Mesenchymal stem cell (in vitro differentiated cells and primary cell): ENCODE measurements around the gene PGGT1B.

Experiments
- DNase-seq: peaks from one replicate; pipeline ENCODE4 v3.0.0-alpha.2; 2013
- H2AFZ ChIP-seq: one replicate; pipeline ENCODE4 v1.6.1; 2013; ENCODE audit warnings: low read depth, mild to moderate bottlenecking, control low read depth, inconsistent platforms, low read length, moderate library complexity
- H2AK5ac ChIP-seq: 2 replicates; pipeline ENCODE4 v1.6.1; 2013; ENCODE audit warnings: low read length, moderate library complexity, mild to moderate bottlenecking, inconsistent platforms; ENCODE audit not compliant: severe bottlenecking
- H2BK120ac ChIP-seq: one replicate; pipeline ENCODE4 v1.6.1; 2013; ENCODE audit warnings: low read depth, mild to moderate bottlenecking, inconsistent platforms, low read length, moderate library complexity
- H2BK12ac ChIP-seq, 2 experiments: one replicate each; pipeline ENCODE4 v1.6.1; 2013; ENCODE audit warnings: inconsistent platforms in 2 of 2, low read length in 2 of 2, mild to moderate bottlenecking in 2 of 2, moderate library complexity in 2 of 2, control low read depth in 1 of 2
- H2BK15ac ChIP-seq: one replicate; pipeline ENCODE4 v1.6.1; 2013; ENCODE audit warnings: mild to moderate bottlenecking, low read depth, inconsistent platforms; ENCODE audit not compliant: poor library complexity, severe bottlenecking
- H2BK5ac ChIP-seq: 2 replicates; pipeline ENCODE4 v1.6.1; 2013; ENCODE audit warnings: low read depth, mild to moderate bottlenecking, low read length, control low read depth, inconsistent platforms; ENCODE audit not compliant: poor library complexity, severe bottlenecking
- H3K14ac ChIP-seq, 2 experiments: one replicate each; pipeline ENCODE4 v1.6.1; 2013; ENCODE audit warnings: inconsistent platforms in 2 of 2, low read length in 2 of 2, control low read depth in 1 of 2, mild to moderate bottlenecking in 1 of 2, moderate library complexity in 1 of 2
- H3K18ac ChIP-seq, 2 experiments: one replicate each; pipeline ENCODE4 v1.6.1; 2013; ENCODE audit warnings: inconsistent platforms in 2 of 2, low read length in 2 of 2, control low read depth in 1 of 2, low read depth in 1 of 2, mild to moderate bottlenecking in 1 of 2
- H3K23ac ChIP-seq, 2 experiments: one replicate each; pipeline ENCODE4 v1.6.1; 2013; ENCODE audit warnings: inconsistent platforms in 2 of 2, low read length in 2 of 2, mild to moderate bottlenecking in 2 of 2, moderate library complexity in 2 of 2, control low read depth in 1 of 2
- H3K27ac ChIP-seq: 2 replicates; pipeline ENCODE4 v1.5.1; 2013; ENCODE audit warnings: mild to moderate bottlenecking, moderate library complexity, low read length, control low read depth, inconsistent platforms; ENCODE audit not compliant: poor library complexity, severe bottlenecking
- H3K27me3 ChIP-seq, 2 experiments: 2 replicates each; pipeline versions ENCODE4 v1.6.1 to v1.7.0; 2013; ENCODE audit warnings: low read length in 2 of 2, mild to moderate bottlenecking in 2 of 2, moderate library complexity in 2 of 2, control low read depth in 1 of 2, inconsistent platforms in 1 of 2; ENCODE audit not compliant: control insufficient read depth in 1 of 2, insufficient read depth in 1 of 2
- H3K36me3 ChIP-seq, 2 experiments: 2 replicates each; pipeline versions ENCODE4 v1.6.1 to v1.7.0; 2013; ENCODE audit warnings: low read length in 2 of 2, control low read depth in 1 of 2, inconsistent platforms in 1 of 2, low read depth in 1 of 2, mild to moderate bottlenecking in 1 of 2; ENCODE audit not compliant: insufficient read depth in 2 of 2, control insufficient read depth in 1 of 2
- H3K4ac ChIP-seq, 2 experiments: one replicate each; pipeline ENCODE4 v1.6.1; 2013; ENCODE audit warnings: inconsistent platforms in 2 of 2, low read length in 2 of 2, mild to moderate bottlenecking in 2 of 2, moderate library complexity in 2 of 2, control low read depth in 1 of 2, low read depth in 1 of 2
- H3K4me1 ChIP-seq: 2 replicates; pipeline ENCODE4 v1.6.1; 2013; ENCODE audit warnings: low read depth, low read length, control low read depth; ENCODE audit not compliant: control insufficient read depth, insufficient read depth
- H3K4me2 ChIP-seq: 2 replicates; pipeline ENCODE4 v1.6.1; 2013; ENCODE audit warnings: low read length, mild to moderate bottlenecking, inconsistent platforms; ENCODE audit not compliant: poor library complexity, severe bottlenecking
- H3K4me3 ChIP-seq, 2 experiments: 2 replicates each; pipeline versions ENCODE4 v1.5.1 to v1.7.0; 2013; ENCODE audit warnings: low read length in 2 of 2, mild to moderate bottlenecking in 2 of 2, control low read depth in 1 of 2, low read depth in 1 of 2; ENCODE audit not compliant: insufficient read depth in 1 of 2
- H3K79me1 ChIP-seq: replicated peaks from 2 replicates; pipeline ENCODE4 v1.6.1; 2013; ENCODE audit warnings: mild to moderate bottlenecking, control low read depth, low read length, inconsistent platforms; ENCODE audit not compliant: poor library complexity, severe bottlenecking
- H3K9ac ChIP-seq: 2 replicates; pipeline ENCODE4 v1.7.0; 2013; ENCODE audit warnings: mild to moderate bottlenecking, low read length, moderate library complexity
- H3K9me3 ChIP-seq: 2 replicates; pipeline ENCODE4 v1.7.0; 2013; ENCODE audit warnings: mild to moderate bottlenecking, low read length; ENCODE audit not compliant: control insufficient read depth
- H4K8ac ChIP-seq: one replicate; pipeline ENCODE4 v1.6.1; 2013; ENCODE audit warnings: inconsistent platforms, mild to moderate bottlenecking, low read length, moderate library complexity
- H4K91ac ChIP-seq: one replicate; pipeline ENCODE4 v1.6.1; 2013; ENCODE audit warnings: mild to moderate bottlenecking, low read length, inconsistent platforms
- WGBS: methylation state at CpG from one replicate; pipeline ENCODE4 v1.1.7; 2013; ENCODE audit warnings: mixed read lengths; 5-methylcytosine and 5-hydroxymethylcytosine counted together

PGGT1B gene

DNA sequence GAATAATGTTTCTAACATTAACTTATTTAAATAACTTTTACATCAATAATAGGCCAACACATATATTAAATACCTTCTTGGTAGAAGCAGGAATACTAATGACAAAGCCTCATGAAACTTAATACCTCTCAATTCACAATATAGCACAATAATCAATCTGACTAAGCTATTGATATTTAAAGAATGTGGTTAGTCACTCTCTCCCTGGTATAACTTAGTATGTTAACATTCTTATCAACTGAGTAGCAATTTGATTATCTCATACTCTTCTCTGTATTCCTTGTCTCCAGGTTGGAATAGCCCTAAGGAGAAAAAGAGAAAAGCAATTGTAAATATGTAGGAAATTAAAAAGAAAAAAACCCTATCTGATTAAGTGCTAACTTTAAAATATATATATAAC, 4.9 kb upstream of the PGGT1B start:
- no peak overlapping the region for H3K4me3 ChIP-seq
- no peak overlapping the region for H3K4ac ChIP-seq
- H2BK12ac ChIP-seq, result no peak overlapping the region
- no peak overlapping the region for H3K4me2 ChIP-seq
- H3K9me3 ChIP-seq, result no peaks in the 10 kb centered on the region
- no peaks in the 10 kb centered on the region for H3K27me3 ChIP-seq
- H2BK120ac ChIP-seq, result no peak overlapping the region
- no peak overlapping the region for H2AFZ ChIP-seq
- no peak overlapping the region for H4K8ac ChIP-seq
- peaks cover 9 to 19% of the 10 kb centered on the region in 2 experiments for H3K36me3 ChIP-seq
- no peak overlapping the region for H2BK15ac ChIP-seq
- no peak overlapping the region for H3K23ac ChIP-seq
- no peak overlapping the region for H4K91ac ChIP-seq
- H3K4me1 ChIP-seq, result no peaks in the 10 kb centered on the region
- H3K27ac ChIP-seq, result no peak overlapping the region
- H3K79me1 ChIP-seq, result peaks cover 1% of the 10 kb centered on the region
- no peak overlapping the region for H2AK5ac ChIP-seq
- no peak overlapping the region for H2BK5ac ChIP-seq
- H3K14ac ChIP-seq, result no peak overlapping the region
- H3K9ac ChIP-seq, result peak overlapping the region; percentile 45
- no peak overlapping the region for H3K18ac ChIP-seq
- peak; percentile 14 for DNase-seq

DNA sequence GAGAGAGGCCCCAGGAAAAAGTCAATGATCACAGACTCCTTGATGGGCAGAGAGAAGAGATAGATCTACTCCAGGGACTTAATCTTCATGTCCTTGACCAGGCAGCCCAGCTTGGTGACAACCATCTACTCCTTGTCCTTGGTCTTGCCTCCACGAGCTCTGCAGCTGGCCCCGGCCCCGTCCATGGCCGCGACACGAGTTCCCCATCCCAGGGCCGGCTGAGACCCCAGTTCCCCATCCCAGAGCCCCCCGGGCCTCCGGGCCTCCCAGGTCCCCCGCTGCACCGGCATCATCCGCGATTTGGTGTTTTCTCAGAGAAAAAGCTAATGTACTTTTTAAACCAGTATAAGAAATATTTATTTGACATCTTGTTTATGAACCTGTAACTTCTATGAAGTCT, 2.5 kb upstream of the PGGT1B start:
- Histone ChIP-seq H2BK120ac (no peak overlapping the region), H3K4me1 (no peaks in the 10 kb centered on the region), H3K27ac (no peak overlapping the region), H3K9me3 (no peaks in the 10 kb centered on the region), H3K4ac (no peak overlapping the region), H2BK5ac (no peak overlapping the region), H4K8ac (no peak overlapping the region), H3K4me2 (no peak overlapping the region), H3K18ac (no peak overlapping the region), H3K36me3 (peaks cover 9 to 11% of the 10 kb centered on the region in 2 experiments), H3K4me3 (no peak overlapping the region), H2AK5ac (no peak overlapping the region), H2AFZ (no peak overlapping the region), H3K79me1 (peaks cover 1% of the 10 kb centered on the region), H2BK12ac (no peak overlapping the region), H2BK15ac (no peak overlapping the region), H3K9ac (no peak overlapping the region), H3K14ac (no peak overlapping the region), H3K23ac (no peak overlapping the region), H4K91ac (no peak overlapping the region), H3K27me3 (no peaks in the 10 kb centered on the region)
- 96% methylated on average over 8 of the region's 13 CpGs for WGBS
- DNase-seq, result no peak

DNA sequence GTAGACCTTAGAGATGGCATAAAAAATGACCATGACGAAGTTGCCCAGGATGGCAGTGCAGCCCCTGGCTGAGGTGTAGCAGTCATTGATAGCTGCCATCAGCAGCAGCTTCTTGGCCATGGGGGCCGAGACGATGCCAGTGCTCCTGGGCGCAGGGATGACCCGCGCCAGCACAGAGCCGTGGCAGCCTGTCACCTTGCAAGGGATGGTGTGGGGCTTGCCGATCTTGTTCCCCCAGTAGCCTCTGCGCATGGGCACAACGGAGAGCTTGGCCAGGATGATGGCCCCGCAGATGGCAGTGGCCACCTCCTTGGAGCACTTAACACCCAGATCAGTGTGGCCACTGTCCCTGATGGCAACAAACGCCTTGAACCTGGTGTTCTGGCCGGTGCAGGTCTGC, 2.1 kb upstream of the PGGT1B start:
- Histone ChIP-seq H2BK120ac (no peak overlapping the region), H2AK5ac (no peak overlapping the region), H3K14ac (no peak overlapping the region), H3K27me3 (no peaks in the 10 kb centered on the region), H3K23ac (no peak overlapping the region), H2BK12ac (no peak overlapping the region), H3K4me1 (no peaks in the 10 kb centered on the region), H3K27ac (no peak overlapping the region), H2BK5ac (no peak overlapping the region), H3K9me3 (no peaks in the 10 kb centered on the region), H4K91ac (no peak overlapping the region), H3K36me3 (peaks cover 9 to 11% of the 10 kb centered on the region in 2 experiments), H3K79me1 (peaks cover 1% of the 10 kb centered on the region), H3K9ac (no peak overlapping the region), H2BK15ac (no peak overlapping the region), H3K4me3 (no peak overlapping the region), H4K8ac (no peak overlapping the region), H2AFZ (no peak overlapping the region), H3K18ac (no peak overlapping the region), H3K4ac (no peak overlapping the region), H3K4me2 (no peak overlapping the region)
- no peak for DNase-seq
- WGBS, result over 99% methylated on average over 13 of the region's 13 CpGs

DNA sequence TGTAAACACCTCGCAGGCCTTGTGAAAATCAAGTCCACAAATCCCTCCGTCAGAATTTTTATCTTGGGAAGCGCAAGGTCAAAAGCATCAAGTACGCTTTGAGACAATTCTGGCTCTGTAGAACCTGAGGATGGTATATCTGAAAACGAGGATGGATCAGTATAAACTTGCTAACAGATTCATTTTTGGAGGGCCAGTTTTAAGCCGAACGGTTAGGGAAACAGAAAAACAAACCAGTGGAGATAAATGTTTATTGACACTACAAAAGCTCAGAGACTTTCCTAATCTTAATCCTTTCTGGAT, 352 bp upstream of the PGGT1B start:
- H4K8ac ChIP-seq, result peak overlapping the region; percentile 100

More for the DNA sequence above, 352 bp upstream of the PGGT1B start:
- H3K36me3 ChIP-seq, result peaks cover 9 to 11% of the 10 kb centered on the region in 2 experiments
- H2AK5ac ChIP-seq, result no peak overlapping the region
- H3K79me1 ChIP-seq, result peaks cover 3% of the 10 kb centered on the region
- peak overlapping the region; percentile 78 for H3K4me2 ChIP-seq
- no peak overlapping the region for H2BK12ac ChIP-seq
- H2BK5ac ChIP-seq, result peak overlapping the region; percentile 31
- DNase-seq, result no peak
- peak overlapping the region; percentile 79 for H2AFZ ChIP-seq
- H3K14ac ChIP-seq, result no peak overlapping the region
- H3K23ac ChIP-seq, result no peak overlapping the region
- peaks cover 1% of the 10 kb centered on the region for H3K4me1 ChIP-seq
- peak overlapping the region; percentile 90 for H3K27ac ChIP-seq
- peak overlapping the region; percentile 95 for H3K9ac ChIP-seq
- H3K27me3 ChIP-seq, result no peaks in the 10 kb centered on the region
- H3K4me3 ChIP-seq, result peak overlapping the region; percentile 85 to 90
- H2BK120ac ChIP-seq, result peak overlapping the region; percentile 79
- peak overlapping the region; percentile 81 to 87 for H3K4ac ChIP-seq
- 45% methylated on average over 7 of the region's 7 CpGs for WGBS
- peak overlapping the region; percentile 80 for H4K91ac ChIP-seq
- H3K9me3 ChIP-seq, result no peaks in the 10 kb centered on the region
- H2BK15ac ChIP-seq, result no peak overlapping the region
- peak overlapping the region; percentile 91 to 95 for H3K18ac ChIP-seq
